Right lobe of liver (tissue), 6 donors: Measurements from ENCODE around the gene RNF20. TPM values are rescaled to one million over a fixed set of nuclear protein-coding genes. Genes with fewer than 3 reads are reported as not detected.
A peak's percentile ranks its signal among the peaks of the same experiment; 100 is the strongest.

Experiments
- ATAC-seq, 4 donors: fragments of 200-7000 bp; cut with Tn5 transposase; one replicate each; pipeline ENCODE4 v1.9.1; 2020; ENCODE audit warnings: mild to moderate bottlenecking in 4 of 4, moderate library complexity in 4 of 4
- DNase-seq, 3 donors: peaks; one replicate each; pipeline ENCODE4 v3.0.0-alpha.2; 2020
- H3K27ac ChIP-seq, 3 donors: fragments of 200-600 bp; one replicate each; pipeline ENCODE4 v1.8.0; 2022
- H3K27me3 ChIP-seq, 2 donors: fragments of 200-600 bp; one replicate each; pipeline ENCODE4 v1.8.0; 2022
- H3K36me3 ChIP-seq, 4 donors: fragments of 200-600 bp; sonication (generic) in 1 of 4; one replicate each; pipeline versions ENCODE4 v1.5.1 to v1.8.0; 2017 to 2022; ENCODE audit warnings: control low read depth in 1 of 4
- H3K4me1 ChIP-seq, 4 donors: fragments of 200-600 bp; sonication (generic) in 1 of 4; one replicate each; pipeline versions ENCODE4 v1.5.1 to v1.8.0; 2017 to 2022; ENCODE audit warnings: control low read depth in 1 of 4
- H3K4me3 ChIP-seq, 3 donors: fragments of 200-600 bp; one replicate each; pipeline ENCODE4 v1.8.0; 2022
- H3K9me3 ChIP-seq, 4 donors: fragments of 200-600 bp; sonication (generic) in 1 of 4; one replicate each; pipeline versions ENCODE4 v1.5.1 to v1.8.0; 2017 to 2022; ENCODE audit warnings: control low read depth in 1 of 4
- POLR2A ChIP-seq: fragments of 450-650 bp; IDR thresholded peaks from one replicate; pipeline ENCODE4 v1.6.1; 2017; ENCODE audit warnings: antibody characterized with exemption, mild to moderate bottlenecking
- WGBS: methylation state at CpG from one replicate; pipeline ENCODE4 v1.1.6; 2018; ENCODE audit warnings: low coverage, low lambda C conversion rate; ENCODE audit not compliant: insufficient coverage; ENCODE audit errors: missing lambda C conversion rate; 5-methylcytosine and 5-hydroxymethylcytosine counted together
- intact Hi-C, 2 donors: fragments of 100-400 bp; cut with DNase I; formaldehyde crosslinking; loops; one replicate each; pipeline versions ENCODE4 v1.11.2 to v1.14.1; 2022
- total RNA-seq, 6 experiments: library from RNA; depleted of rRNA in 2 of 6; stranded (reverse); fragments of >200 nt in 2 of 6; fragmentation: NEBNext Ultra II Directional in 3 of 6; extraction: Animal tissue kit (Norgen Biotek cat#: 25700) in 3 of 6; gene quantifications; one replicate each; pipeline versions ENCODE4 v1.1.0 to v1.2.4, GENCODE V29; 2016 to 2023
- TF ChIP-seq, protein P1 (sequence below), 4 donors: fragments of 200-600 bp in 3 of 4; fragments of 450-650 bp in 1 of 4; IDR thresholded peaks; one replicate each; pipeline versions ENCODE4 v1.5.1 to v1.8.0; 2016 to 2022; ENCODE audit warnings: antibody characterized with exemption in 4 of 4, mild to moderate bottlenecking in 2 of 4
- donor health status: DM: no; HTN: yes; CAD: no.
- donor health status: DM: no; HTN: no; CAD: no.
- donor health status: DM: no; HTN: no; CAD: no.
- donor health status: DM: no; HTN: yes; CAD: no.
- donor health status: DM: no; HTN: yes; CAD: no.

The RNF20 gene
- total RNA-seq, 6 experiments from 2014 or later = 8.7 to 19.8 (median 16.1) TPM

DNA sequence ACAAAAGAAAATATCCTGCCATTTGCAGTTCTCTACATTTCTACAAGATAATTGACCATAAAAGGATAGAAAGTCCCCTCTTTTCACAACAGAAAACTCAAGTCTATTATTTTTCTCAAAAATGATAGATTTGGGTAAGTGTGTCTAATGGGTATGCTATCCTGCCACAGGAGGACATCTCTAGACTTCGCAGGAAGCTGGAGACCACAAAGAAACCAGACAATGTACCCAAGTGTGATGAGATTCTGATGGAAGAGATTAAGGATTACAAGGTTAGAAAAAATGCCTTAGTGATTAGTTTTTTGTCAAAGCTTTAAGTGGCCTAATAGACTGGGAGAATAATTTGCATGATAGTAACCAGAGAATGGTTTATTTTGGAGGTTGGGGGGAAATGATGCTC, 28.1 kb downstream of the RNF20 start:
- Histone ChIP-seq H3K4me3 (no peak overlapping the region), H3K27me3 (no peaks in the 10 kb centered on the region), H3K4me1 (no peaks in the 10 kb centered on the region), H3K36me3 (peaks cover 3 to 47% (median 17%) of the 10 kb centered on the region in 4 donors), H3K27ac (no peak overlapping the region), H3K9me3 (no peaks in the 10 kb centered on the region)
- ATAC-seq = no peak
- intact Hi-C loops = no loop called here
- WGBS = 88% methylated on average over 1 of the region's 1 CpG
- DNase-seq = no peak
- no peak for TF ChIP-seq POLR2A
- TF ChIP-seq, protein P1, sequence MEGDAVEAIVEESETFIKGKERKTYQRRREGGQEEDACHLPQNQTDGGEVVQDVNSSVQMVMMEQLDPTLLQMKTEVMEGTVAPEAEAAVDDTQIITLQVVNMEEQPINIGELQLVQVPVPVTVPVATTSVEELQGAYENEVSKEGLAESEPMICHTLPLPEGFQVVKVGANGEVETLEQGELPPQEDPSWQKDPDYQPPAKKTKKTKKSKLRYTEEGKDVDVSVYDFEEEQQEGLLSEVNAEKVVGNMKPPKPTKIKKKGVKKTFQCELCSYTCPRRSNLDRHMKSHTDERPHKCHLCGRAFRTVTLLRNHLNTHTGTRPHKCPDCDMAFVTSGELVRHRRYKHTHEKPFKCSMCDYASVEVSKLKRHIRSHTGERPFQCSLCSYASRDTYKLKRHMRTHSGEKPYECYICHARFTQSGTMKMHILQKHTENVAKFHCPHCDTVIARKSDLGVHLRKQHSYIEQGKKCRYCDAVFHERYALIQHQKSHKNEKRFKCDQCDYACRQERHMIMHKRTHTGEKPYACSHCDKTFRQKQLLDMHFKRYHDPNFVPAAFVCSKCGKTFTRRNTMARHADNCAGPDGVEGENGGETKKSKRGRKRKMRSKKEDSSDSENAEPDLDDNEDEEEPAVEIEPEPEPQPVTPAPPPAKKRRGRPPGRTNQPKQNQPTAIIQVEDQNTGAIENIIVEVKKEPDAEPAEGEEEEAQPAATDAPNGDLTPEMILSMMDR (IDR thresholded peaks at IDR 0.05) = no peak

DNA sequence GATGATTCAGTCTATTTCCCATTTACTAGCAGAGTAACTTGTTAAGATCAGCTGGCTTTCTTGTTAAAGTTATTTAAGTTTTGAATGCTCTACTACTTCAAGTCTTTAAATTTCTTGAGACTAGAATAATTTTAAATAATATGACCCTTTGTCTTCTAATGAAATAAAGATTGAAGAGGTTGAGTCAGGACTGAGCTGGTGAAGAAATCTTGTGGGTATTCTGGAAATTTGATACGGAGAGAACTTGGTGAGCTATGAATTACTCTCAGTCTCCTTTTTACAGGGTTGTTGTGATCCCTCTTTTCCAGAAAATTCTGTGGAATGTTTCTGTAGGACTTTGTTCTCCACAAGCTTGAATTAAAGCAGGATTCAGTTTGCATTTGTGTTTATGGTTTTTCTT, 29.3 kb downstream of the RNF20 start:
- ATAC-seq (no peak), DNase-seq (no peak)
- H3K36me3 ChIP-seq = peaks cover 3 to 36% (median 16%) of the 10 kb centered on the region in 4 donors
- no peaks in the 10 kb centered on the region for H3K9me3 ChIP-seq
- no peaks in the 10 kb centered on the region for H3K4me1 ChIP-seq
- WGBS = 100% methylated on average over 1 of the region's 1 CpG
- TF ChIP-seq, protein P1 (IDR thresholded peaks at IDR 0.05) = no peak
- TF ChIP-seq POLR2A = no peak
- H3K27me3 ChIP-seq = no peaks in the 10 kb centered on the region
- intact Hi-C loops = no loop called here
- no peak overlapping the region for H3K4me3 ChIP-seq
- no peak overlapping the region for H3K27ac ChIP-seq

DNA sequence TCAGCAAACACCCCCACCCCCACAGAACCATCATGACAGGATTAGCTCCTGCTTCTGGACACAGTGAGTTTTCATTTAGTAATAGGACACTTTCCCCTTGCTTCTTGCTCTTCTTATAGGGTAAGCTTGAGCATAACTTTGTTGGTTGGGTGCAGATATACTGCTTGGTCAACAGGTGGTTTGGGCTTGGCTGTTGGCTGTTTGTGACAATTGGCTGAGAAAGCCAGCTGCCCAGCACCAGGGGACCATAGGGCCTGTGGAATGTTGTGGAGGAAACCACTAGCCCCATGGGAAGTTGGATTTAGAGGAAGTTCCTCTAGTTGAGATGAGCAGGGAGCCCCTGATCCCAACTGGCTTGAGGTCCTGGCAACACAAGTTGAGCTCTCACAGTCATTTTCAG, 30.6 kb downstream of the RNF20 start:
- no peak overlapping the region for H3K27ac ChIP-seq
- DNase-seq (no peak), ATAC-seq (no peak)
- no peak overlapping the region for H3K4me3 ChIP-seq
- peaks cover 3 to 32% (median 16%) of the 10 kb centered on the region in 4 donors for H3K36me3 ChIP-seq
- H3K4me1 ChIP-seq = no peaks in the 10 kb centered on the region
- no peaks in the 10 kb centered on the region for H3K27me3 ChIP-seq
- TF ChIP-seq, protein P1 (IDR thresholded peaks at IDR 0.05) = no peak
- TF ChIP-seq POLR2A = no peak
- no peaks in the 10 kb centered on the region for H3K9me3 ChIP-seq
- intact Hi-C loops = no loop called here

DNA sequence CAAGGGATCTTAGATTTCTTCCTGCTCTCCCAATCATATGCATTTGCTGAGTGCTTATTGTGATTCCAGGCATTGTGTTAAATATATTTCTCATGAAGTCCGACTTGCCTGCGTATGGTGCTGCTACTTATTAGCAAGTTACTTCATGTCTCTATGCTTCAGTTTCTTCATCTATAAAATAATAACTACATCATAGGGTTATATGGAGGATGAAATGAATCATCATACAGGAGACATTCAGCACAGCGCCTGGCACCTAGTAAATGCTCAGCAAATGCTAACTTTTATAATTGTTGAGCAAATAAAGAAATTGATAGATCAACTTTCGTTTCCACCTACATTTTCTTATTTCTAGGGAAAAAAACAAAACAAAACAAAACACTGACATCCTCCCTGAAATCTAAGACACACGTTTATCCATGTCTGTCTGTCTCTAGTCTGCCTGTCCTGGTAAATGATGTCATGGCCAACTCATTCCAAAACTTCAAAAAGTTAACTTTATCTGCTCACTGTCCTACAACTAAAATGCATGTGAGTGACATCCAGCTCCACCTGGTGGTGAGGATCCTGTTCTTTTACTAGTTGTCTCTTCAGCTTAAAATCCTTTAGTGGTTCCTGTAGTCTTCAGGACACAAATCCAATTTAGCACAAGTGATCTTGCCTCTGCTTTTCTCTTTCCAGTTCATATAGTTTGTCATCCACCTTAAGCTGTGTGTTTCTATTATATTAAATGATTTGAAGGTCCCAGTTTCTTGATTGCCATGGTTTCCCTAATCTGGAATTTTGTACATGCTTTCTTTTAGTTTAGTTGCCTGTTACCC, 33.5 kb downstream of the RNF20 start:
- Histone ChIP-seq H3K27me3 (no peaks in the 10 kb centered on the region), H3K4me1 (no peaks in the 10 kb centered on the region), H3K27ac (no peak overlapping the region), H3K9me3 (no peaks in the 10 kb centered on the region), H3K4me3 (no peak overlapping the region), H3K36me3 (peaks cover 3 to 13% (median 6%) of the 10 kb centered on the region in 4 donors)
- peak; percentile 34 to 69 (median 48) for ATAC-seq
- WGBS = 83% methylated on average over 5 of the region's 5 CpGs
- intact Hi-C loops = no loop called here
- no peak for TF ChIP-seq POLR2A
- TF ChIP-seq, protein P1 (IDR thresholded peaks at IDR 0.05) = peak; percentile 34 to 52 (median 48)
- no peak for DNase-seq
